HUDEP-2 (cell line): ENCODE measurements around the gene SASH3.
"Not testable (repeated sequence)": the region's sequence is repeated elsewhere in the genome, so short reads cannot be mapped to it uniquely, and the experiment has no call there.

ENCODE experiments used
- DNase-seq, 76 experiments: peaks; one replicate each; lab custom pipeline; 2025; ENCODE audit not compliant: unreplicated experiment in 76 of 76; lab: John Stamatoyannopoulos, UW

Gene SASH3

GRCh38 chrX:129779747-129780146, at the start of gene SASH3:
TSS of gene SASH3 (plus strand) at chrX:129779949. CDS start at chrX:129780098, 149 bp downstream.
- no peak for DNase-seq

- no peak for DNase-seq
Observed at GRCh38 chrX:129731228-129731627, 48.5 kb upstream of the SASH3 start.

- no peak for DNase-seq
Observed at GRCh38 chrX:129732857-129733256, 46.9 kb upstream of the SASH3 start.

- DNase-seq: no peak
Observed at GRCh38 chrX:129733335-129733734, 46.4 kb upstream of the SASH3 start.

- DNase-seq: peak in 14 of 76 experiments; percentile 0 to 19 (median 6)
Observed at GRCh38 chrX:129736491-129736890, 43.3 kb upstream of the SASH3 start.

GRCh38 chrX:129737916-129738315, 41.8 kb upstream of the SASH3 start:
- DNase-seq: no peak

- DNase-seq: no peak
Observed at GRCh38 chrX:129738466-129739308, 41.1 kb upstream of the SASH3 start, which contains the start of gene XPNPEP2. TSS of gene XPNPEP2 (plus strand) at chrX:129738979. CDS start at chrX:129739214, 235 bp downstream.

- DNase-seq: no peak
Observed at GRCh38 chrX:129739578-129739977, 40.2 kb upstream of the SASH3 start.

GRCh38 chrX:129741880-129742758, 37.6 kb upstream of the SASH3 start:
- no peak for DNase-seq

- DNase-seq: not testable (repeated sequence)
Observed at GRCh38 chrX:129742759-129743152, 37.0 kb upstream of the SASH3 start.

- DNase-seq: no peak
Observed at GRCh38 chrX:129743821-129744220, 35.9 kb upstream of the SASH3 start.

- no peak for DNase-seq
Observed at GRCh38 chrX:129744861-129745321, 34.9 kb upstream of the SASH3 start.

- DNase-seq: no peak
Observed at GRCh38 chrX:129746557-129747470, 32.9 kb upstream of the SASH3 start.

GRCh38 chrX:129747533-129747932, 32.2 kb upstream of the SASH3 start:
- no peak for DNase-seq

- no peak for DNase-seq
Observed at GRCh38 chrX:129748305-129748704, 31.4 kb upstream of the SASH3 start.

- DNase-seq: no peak
Observed at GRCh38 chrX:129749069-129749468, 30.7 kb upstream of the SASH3 start.

GRCh38 chrX:129750971-129751370, 28.8 kb upstream of the SASH3 start:
- DNase-seq: no peak

GRCh38 chrX:129754056-129755024, 25.4 kb upstream of the SASH3 start:
- peak in 1 of 76 experiments; percentile 0 for DNase-seq
